Rectal smooth muscle tissue (tissue), 1 donor: ENCODE data around the gene TBX10.

Source experiments
- H3K27ac ChIP-seq: one replicate; pipeline ENCODE4 v1.7.0; 2013; ENCODE audit warnings: low read depth, low read length, inconsistent platforms
- H3K27me3 ChIP-seq: one replicate; pipeline ENCODE4 v1.7.0; 2013; ENCODE audit warnings: low read length; ENCODE audit not compliant: control insufficient read depth, insufficient read depth
- H3K36me3 ChIP-seq: one replicate; pipeline ENCODE4 v1.7.0; 2013; ENCODE audit warnings: low read length; ENCODE audit not compliant: control insufficient read depth, insufficient read depth
- H3K4me1 ChIP-seq: one replicate; pipeline ENCODE4 v1.7.0; 2013; ENCODE audit warnings: low read length; ENCODE audit not compliant: control insufficient read depth, insufficient read depth
- H3K4me3 ChIP-seq: one replicate; pipeline ENCODE4 v1.7.0; 2013; ENCODE audit warnings: low read length
- H3K9ac ChIP-seq: one replicate; pipeline ENCODE4 v1.7.0; 2013; ENCODE audit warnings: low read length

The TBX10 gene

GRCh38 chr11:67584881-67585873 lies 54.4 kb downstream of the TBX10 start:
- H3K4me3 ChIP-seq = peak overlapping the region; percentile 71
- peaks cover 3% of the 10 kb centered on the region for H3K36me3 ChIP-seq
- H3K9ac ChIP-seq = no peak overlapping the region
- no peaks in the 10 kb centered on the region for H3K4me1 ChIP-seq
- peak overlapping the region; percentile 97 for H3K27ac ChIP-seq
- H3K27me3 ChIP-seq = no peaks in the 10 kb centered on the region

- Histone ChIP-seq H3K9ac (peak overlapping the region; percentile 90), H3K27me3 (peaks cover 3% of the 10 kb centered on the region), H3K4me3 (peak overlapping the region; percentile 71), H3K27ac (peak overlapping the region; percentile 97), H3K4me1 (no peaks in the 10 kb centered on the region), H3K36me3 (peaks cover 3% of the 10 kb centered on the region)
Observed at GRCh38 chr11:67584205-67584880, 55.2 kb downstream of the TBX10 start.

DNA sequence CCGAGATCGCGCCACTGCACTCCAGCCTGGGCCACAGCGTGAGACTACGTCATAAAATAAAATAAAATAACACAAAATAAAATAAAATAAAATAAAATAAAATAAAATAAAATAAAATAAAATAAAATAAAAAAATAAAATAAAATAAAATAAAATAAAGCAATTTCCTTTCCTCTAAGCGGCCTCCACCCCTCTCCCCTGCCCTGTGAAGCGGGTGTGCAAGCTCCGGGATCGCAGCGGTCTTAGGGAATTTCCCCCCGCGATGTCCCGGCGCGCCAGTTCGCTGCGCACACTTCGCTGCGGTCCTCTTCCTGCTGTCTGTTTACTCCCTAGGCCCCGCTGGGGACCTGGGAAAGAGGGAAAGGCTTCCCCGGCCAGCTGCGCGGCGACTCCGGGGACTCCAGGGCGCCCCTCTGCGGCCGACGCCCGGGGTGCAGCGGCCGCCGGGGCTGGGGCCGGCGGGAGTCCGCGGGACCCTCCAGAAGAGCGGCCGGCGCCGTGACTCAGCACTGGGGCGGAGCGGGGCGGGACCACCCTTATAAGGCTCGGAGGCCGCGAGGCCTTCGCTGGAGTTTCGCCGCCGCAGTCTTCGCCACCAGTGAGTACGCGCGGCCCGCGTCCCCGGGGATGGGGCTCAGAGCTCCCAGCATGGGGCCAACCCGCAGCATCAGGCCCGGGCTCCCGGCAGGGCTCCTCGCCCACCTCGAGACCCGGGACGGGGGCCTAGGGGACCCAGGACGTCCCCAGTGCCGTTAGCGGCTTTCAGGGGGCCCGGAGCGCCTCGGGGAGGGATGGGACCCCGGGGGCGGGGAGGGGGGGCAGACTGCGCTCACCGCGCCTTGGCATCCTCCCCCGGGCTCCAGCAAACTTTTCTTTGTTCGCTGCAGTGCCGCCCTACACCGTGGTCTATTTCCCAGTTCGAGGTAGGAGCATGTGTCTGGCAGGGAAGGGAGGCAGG lies 56.0 kb downstream of the TBX10 start, which contains the start of gene GSTP1:
GSTP1 (plus strand) TSS at position 566 of the 958 bp plus-strand sequence; CDS start at position 598, 32 bp downstream.
- Histone ChIP-seq H3K36me3 (peaks cover 3% of the 10 kb centered on the region), H3K27ac (peak within 1 kb of the TSS; percentile 97), H3K27me3 (peaks cover 3% of the 10 kb centered on the region), H3K4me3 (peak within 1 kb of the TSS; percentile 71), H3K9ac (peak within 1 kb of the TSS; percentile 90), H3K4me1 (no peaks in the 10 kb centered on the region)

GRCh38 chr11:67582011-67582410 lies 57.6 kb downstream of the TBX10 start:
- Histone ChIP-seq H3K9ac (no peak overlapping the region), H3K4me1 (no peaks in the 10 kb centered on the region), H3K36me3 (peaks cover 3% of the 10 kb centered on the region), H3K27ac (no peak overlapping the region), H3K27me3 (peaks cover 5% of the 10 kb centered on the region), H3K4me3 (no peak overlapping the region)

GRCh38 chr11:67581469-67581868 lies 58.1 kb downstream of the TBX10 start:
- H3K4me3 ChIP-seq = no peak overlapping the region
- peaks cover 3% of the 10 kb centered on the region for H3K36me3 ChIP-seq
- no peak overlapping the region for H3K27ac ChIP-seq
- no peaks in the 10 kb centered on the region for H3K4me1 ChIP-seq
- no peak overlapping the region for H3K9ac ChIP-seq
- peaks cover 5% of the 10 kb centered on the region for H3K27me3 ChIP-seq
